Endothelial cell of umbilical vein (primary cell): ENCODE measurements around the gene PTPRE. TPM values are rescaled to one million over a fixed set of nuclear protein-coding genes. Genes with fewer than 3 reads are reported as not detected.

Source experiments
- BruUV-seq: library from RNA; stranded (reverse); fragments of 400-500 nt; replicated peaks from 2 replicates; lab custom pipeline; 2021; lab: Mats Ljungman, UMichigan
- CTCF ChIA-PET: fragments of 300-600, 350-600 bp; sonication (Branson Sonifier 250); formaldehyde crosslinking; loops from one replicate; lab custom pipeline; 2021; ENCODE audit warnings: antibody characterized with exemption, inconsistent platforms; lab: Charles Lee
- POLR2A ChIA-PET: fragments of 300-600, 350-600 bp; sonication (Branson Sonifier 250); formaldehyde crosslinking; loops from one replicate; lab custom pipeline; 2021; ENCODE audit warnings: antibody characterized with exemption, inconsistent platforms; lab: Charles Lee
- DNase-seq: peaks from one replicate; pipeline ENCODE4 v3.0.0-alpha.2; 2011; ENCODE audit warnings: low read depth, low spot score
- FAIRE-seq: peaks from 2 replicates; lab custom pipeline; 2011; peaks lifted over from hg19 to GRCh38; lab: Jason Lieb, UNC
- H2AFZ ChIP-seq: 2 replicates; pipeline ENCODE4 v1.6.0; 2012; ENCODE audit warnings: low read depth, low read length, control low read depth, inconsistent platforms
- H3K27ac ChIP-seq: 2 replicates; pipeline ENCODE4 v1.5.1; 2011; ENCODE audit warnings: low read depth, mild to moderate bottlenecking, control low read depth, low read length, moderate library complexity; ENCODE audit not compliant: insufficient read depth
- H3K27me3 ChIP-seq, 2 experiments: 2 replicates each; pipeline versions ENCODE4 v1.6.0 to v1.6.1; 2011; ENCODE audit warnings: low read length in 2 of 2, mixed read lengths in 1 of 2; ENCODE audit not compliant: control insufficient read depth in 2 of 2, insufficient read depth in 2 of 2
- H3K36me3 ChIP-seq, 2 experiments: 2 replicates in 1 of 2; 3 replicates in 1 of 2; pipeline ENCODE4 v1.5.1; 2011; ENCODE audit warnings: low read length in 2 of 2, mild to moderate bottlenecking in 1 of 2, moderate library complexity in 1 of 2; ENCODE audit not compliant: control insufficient read depth in 2 of 2, insufficient read depth in 2 of 2; ENCODE audit errors: extremely low read depth in 1 of 2
- H3K4me1 ChIP-seq: 3 replicates; pipeline ENCODE4 v1.5.1; 2011; ENCODE audit warnings: mild to moderate bottlenecking, low read length; ENCODE audit not compliant: control insufficient read depth, insufficient read depth; ENCODE audit errors: extremely low read depth
- H3K4me2 ChIP-seq: 2 replicates; pipeline ENCODE4 v1.6.1; 2011; ENCODE audit warnings: low read length, control low read depth, mixed read lengths; ENCODE audit not compliant: insufficient read depth
- H3K4me3 ChIP-seq, 3 experiments: fragments of 200-600 bp in 1 of 3; sonication (generic), shearing (Covaris generic) in 1 of 3; replicated peaks in 1 of 3; 2 replicates each; pipeline ENCODE4 v1.5.1; 2011 to 2016; ENCODE audit warnings: control low read depth in 3 of 3, low read length in 3 of 3, mild to moderate bottlenecking in 2 of 3, inconsistent platforms in 1 of 3, low read depth in 1 of 3, moderate library complexity in 1 of 3; ENCODE audit not compliant: insufficient read depth in 1 of 3
- H3K79me2 ChIP-seq: 2 replicates; pipeline ENCODE4 v1.6.0; 2012; ENCODE audit warnings: low read length, inconsistent platforms; ENCODE audit not compliant: control insufficient read depth, insufficient read depth
- H3K9ac ChIP-seq: replicated peaks from 2 replicates; pipeline ENCODE3; 2011; ENCODE audit warnings: low read length, control low read depth; ENCODE audit not compliant: insufficient read depth; ENCODE audit errors: extremely low read depth
- H3K9me1 ChIP-seq: replicated peaks from 3 replicates; pipeline ENCODE4 v1.6.0; 2011; ENCODE audit warnings: mild to moderate bottlenecking, low read length; ENCODE audit not compliant: control insufficient read depth, insufficient read depth; ENCODE audit errors: extremely low read depth
- H3K9me3 ChIP-seq: replicated peaks from 2 replicates; pipeline ENCODE4 v1.5.1; 2012; ENCODE audit warnings: low read length, inconsistent platforms; ENCODE audit not compliant: control insufficient read depth, insufficient read depth
- H4K20me1 ChIP-seq: replicated peaks from 2 replicates; pipeline ENCODE3; 2011; ENCODE audit warnings: mild to moderate bottlenecking, low read length; ENCODE audit not compliant: control insufficient read depth, insufficient read depth; ENCODE audit errors: extremely low read depth
- EZH2 ChIP-seq: IDR thresholded peaks from 2 replicates; pipeline ENCODE4 v1.6.1; 2012; ENCODE audit warnings: borderline replicate concordance, low read depth, mild to moderate bottlenecking, moderate library complexity, low read length, inconsistent platforms; ENCODE audit not compliant: severe bottlenecking
- FOS ChIP-seq: IDR thresholded peaks from 2 replicates; pipeline ENCODE4 v1.6.1; 2011; ENCODE audit warnings: mild to moderate bottlenecking, low read length, moderate library complexity, borderline replicate concordance; ENCODE audit not compliant: insufficient read depth
- GATA2 ChIP-seq: IDR thresholded peaks from 2 replicates; pipeline ENCODE4 v1.7.0; 2011; ENCODE audit warnings: low read depth, mild to moderate bottlenecking, moderate library complexity, mixed read lengths, low read length; ENCODE audit not compliant: insufficient read length, insufficient read depth
- JUN ChIP-seq: IDR thresholded peaks from 2 replicates; pipeline ENCODE4 v1.6.1; 2011; ENCODE audit warnings: borderline replicate concordance, low read depth; ENCODE audit not compliant: insufficient read length, insufficient read depth
- MAX ChIP-seq: IDR thresholded peaks from 2 replicates; pipeline ENCODE4 v1.6.1; 2011; ENCODE audit not compliant: insufficient read depth, insufficient read length
- MYC ChIP-seq: IDR thresholded peaks from one replicate; pipeline ENCODE4 v1.6.1; 2011; ENCODE audit warnings: mild to moderate bottlenecking, low read depth, low read length
- POLR2A ChIP-seq: IDR thresholded peaks from 2 replicates; pipeline ENCODE4 v1.6.1; 2012; ENCODE audit warnings: low read depth, mild to moderate bottlenecking, control low read depth, low read length
- POLR2AphosphoS5 ChIP-seq: IDR thresholded peaks from 2 replicates; pipeline ENCODE4 v1.6.1; 2012; ENCODE audit warnings: low read depth, mild to moderate bottlenecking, control low read depth, low read length, moderate library complexity; ENCODE audit not compliant: insufficient read depth
- dilution Hi-C: fragments of 300-500 bp; cut with MboI; formaldehyde crosslinking; loops from one replicate; pipeline ENCODE4 v1.15.0; 2019; ENCODE audit warnings: low sequenced_read_pairs; ENCODE audit not compliant: extremely low pct_ligation_motif_present
- intact Hi-C: fragments of 100-400 bp; cut with micrococcal nuclease; formaldehyde crosslinking; loops from one replicate; pipeline ENCODE4 v1.10.0; 2022
- polyA plus RNA-seq, 4 experiments: library from polyadenylated mRNA; depleted of rRNA in 3 of 4; stranded (reverse) in 3 of 4; unstranded in 1 of 4; fragments of >200 nt; gene quantifications; 2 replicates each; pipeline versions ENCODE4 v1.2.1 to v1.2.3, GENCODE V29; 2011 to 2012; ENCODE audit warnings: missing spikeins in 1 of 4
- total RNA-seq: library from RNA; stranded (reverse); gene quantifications from 2 replicates; pipeline ENCODE4 v1.2.3, GENCODE V29; 2021
- TF ChIP-seq, protein P1 (sequence below), 2 donors: IDR thresholded peaks; 1 replicate in 1 of 2; 2 replicates in 1 of 2; pipeline ENCODE4 v1.5.1; 2011; ENCODE audit warnings: low read length in 2 of 2, mild to moderate bottlenecking in 2 of 2, moderate library complexity in 2 of 2, control low read depth in 1 of 2, inconsistent platforms in 1 of 2, low read depth in 1 of 2; ENCODE audit not compliant: insufficient read depth in 1 of 2; ENCODE audit errors: extremely low read depth in 1 of 2

Gene PTPRE
- total and polyA plus RNA-seq, 2 donors (not counting 3 experiments of a cell fraction or from before 2014, with no cell fraction given), result 37.3 to 116 TPM

DNA sequence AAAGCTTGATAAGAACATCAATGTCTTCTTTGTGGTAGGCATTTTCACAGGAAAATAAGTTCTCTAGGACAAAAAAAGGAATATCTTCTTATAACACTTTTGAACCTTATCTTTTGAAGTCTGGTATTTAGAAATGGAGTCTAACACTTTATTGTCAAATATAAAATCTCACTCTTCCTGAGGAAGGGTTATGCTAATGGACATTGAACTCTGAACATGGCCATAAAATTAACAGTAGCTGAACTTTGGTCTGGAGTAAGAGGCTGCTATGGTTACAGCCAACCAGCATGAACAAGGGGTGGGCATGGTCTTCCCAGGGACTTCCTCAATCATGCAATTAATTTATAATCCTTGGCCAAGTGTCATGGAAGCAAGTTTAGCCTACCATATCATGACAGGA is 14.2 kb upstream of the PTPRE start, which contains the start of gene CLRN3:
Gene CLRN3 (minus strand): TSS at position 199 of the 400 bp plus-strand sequence. CDS start 157 bp downstream, at position 42.
- Histone ChIP-seq H2AFZ (no peak within 1 kb of the TSS), H3K36me3 (no peaks in the 10 kb centered on the region), H3K27me3 (peaks cover 0 to 7% of the 10 kb centered on the region in 2 experiments), H3K9ac (no peak within 1 kb of the TSS), H3K9me3 (no peaks in the 10 kb centered on the region), H3K4me3 (no peak within 1 kb of the TSS), H3K9me1 (no peaks in the 10 kb centered on the region), H3K27ac (no peak within 1 kb of the TSS), H3K4me1 (peaks cover 10% of the 10 kb centered on the region), H4K20me1 (no peaks in the 10 kb centered on the region), H3K4me2 (no peak within 1 kb of the TSS), H3K79me2 (no peaks in the 10 kb centered on the region)
- TF ChIP-seq FOS, result no peak
- TF ChIP-seq JUN, result no peak
- no peak for TF ChIP-seq EZH2
- no peak for TF ChIP-seq POLR2A
- TF ChIP-seq POLR2AphosphoS5, result no peak
- TF ChIP-seq GATA2, result no peak
- TF ChIP-seq, protein P1, sequence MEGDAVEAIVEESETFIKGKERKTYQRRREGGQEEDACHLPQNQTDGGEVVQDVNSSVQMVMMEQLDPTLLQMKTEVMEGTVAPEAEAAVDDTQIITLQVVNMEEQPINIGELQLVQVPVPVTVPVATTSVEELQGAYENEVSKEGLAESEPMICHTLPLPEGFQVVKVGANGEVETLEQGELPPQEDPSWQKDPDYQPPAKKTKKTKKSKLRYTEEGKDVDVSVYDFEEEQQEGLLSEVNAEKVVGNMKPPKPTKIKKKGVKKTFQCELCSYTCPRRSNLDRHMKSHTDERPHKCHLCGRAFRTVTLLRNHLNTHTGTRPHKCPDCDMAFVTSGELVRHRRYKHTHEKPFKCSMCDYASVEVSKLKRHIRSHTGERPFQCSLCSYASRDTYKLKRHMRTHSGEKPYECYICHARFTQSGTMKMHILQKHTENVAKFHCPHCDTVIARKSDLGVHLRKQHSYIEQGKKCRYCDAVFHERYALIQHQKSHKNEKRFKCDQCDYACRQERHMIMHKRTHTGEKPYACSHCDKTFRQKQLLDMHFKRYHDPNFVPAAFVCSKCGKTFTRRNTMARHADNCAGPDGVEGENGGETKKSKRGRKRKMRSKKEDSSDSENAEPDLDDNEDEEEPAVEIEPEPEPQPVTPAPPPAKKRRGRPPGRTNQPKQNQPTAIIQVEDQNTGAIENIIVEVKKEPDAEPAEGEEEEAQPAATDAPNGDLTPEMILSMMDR (IDR thresholded peaks at IDR 0.05; ENCODE audit: extremely low read depth in 1 of 2, insufficient read depth in 1 of 2, low read depth in 1 of 2, low read length in 2 of 2), result no peak
- TF ChIP-seq MYC, result no peak
- TF ChIP-seq MAX, result no peak
- POLR2A ChIA-PET, result no interaction called here
- CTCF ChIA-PET, result interaction anchor here (1.8 kb wide), 1 partner anchor 119 kb away, joined by 5 read pairs; no protein-coding TSS in a partner anchor
- dilution Hi-C loops, result no loop called here
- DNase-seq (no peak), FAIRE-seq (no peak)
- BruUV-seq, result no TSS peak
- intact Hi-C loops, result no loop called here
